Breast epithelium (tissue), 3 donors: Measurements from ENCODE around the gene POF1B.

Source experiments
- POLR2A ChIP-seq: fragments of 450-650 bp; IDR thresholded peaks from one replicate; pipeline ENCODE4 v1.6.1; 2016; ENCODE audit warnings: antibody characterized with exemption, mild to moderate bottlenecking, moderate library complexity
- TF ChIP-seq, protein P1 (sequence below), 3 donors: fragments of 450-650 bp; IDR thresholded peaks; one replicate each; pipeline ENCODE4 v1.5.1; 2016 to 2017; ENCODE audit warnings: antibody characterized with exemption in 3 of 3, mild to moderate bottlenecking in 3 of 3, moderate library complexity in 3 of 3

DNA sequence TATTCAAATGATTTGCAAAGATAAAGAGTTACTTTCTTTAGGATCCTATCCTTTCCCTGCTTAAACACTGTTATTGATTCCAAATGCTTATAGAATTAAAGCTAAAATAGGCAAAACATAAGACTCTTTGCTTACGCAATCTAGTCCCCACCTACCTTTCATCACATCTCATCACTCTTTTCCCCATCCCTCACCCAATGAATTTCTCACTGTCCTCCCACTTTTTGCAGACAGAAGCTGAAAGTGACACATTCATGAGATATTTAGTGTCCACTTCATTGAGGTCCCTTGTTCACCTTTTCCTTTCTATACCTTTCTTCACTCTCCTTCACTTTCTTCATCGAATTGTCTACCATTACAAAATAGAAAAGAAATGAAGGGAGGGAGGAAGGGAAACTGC is 136.3 kb downstream of the POF1B start:
- no peak for TF ChIP-seq POLR2A
- TF ChIP-seq, protein P1, sequence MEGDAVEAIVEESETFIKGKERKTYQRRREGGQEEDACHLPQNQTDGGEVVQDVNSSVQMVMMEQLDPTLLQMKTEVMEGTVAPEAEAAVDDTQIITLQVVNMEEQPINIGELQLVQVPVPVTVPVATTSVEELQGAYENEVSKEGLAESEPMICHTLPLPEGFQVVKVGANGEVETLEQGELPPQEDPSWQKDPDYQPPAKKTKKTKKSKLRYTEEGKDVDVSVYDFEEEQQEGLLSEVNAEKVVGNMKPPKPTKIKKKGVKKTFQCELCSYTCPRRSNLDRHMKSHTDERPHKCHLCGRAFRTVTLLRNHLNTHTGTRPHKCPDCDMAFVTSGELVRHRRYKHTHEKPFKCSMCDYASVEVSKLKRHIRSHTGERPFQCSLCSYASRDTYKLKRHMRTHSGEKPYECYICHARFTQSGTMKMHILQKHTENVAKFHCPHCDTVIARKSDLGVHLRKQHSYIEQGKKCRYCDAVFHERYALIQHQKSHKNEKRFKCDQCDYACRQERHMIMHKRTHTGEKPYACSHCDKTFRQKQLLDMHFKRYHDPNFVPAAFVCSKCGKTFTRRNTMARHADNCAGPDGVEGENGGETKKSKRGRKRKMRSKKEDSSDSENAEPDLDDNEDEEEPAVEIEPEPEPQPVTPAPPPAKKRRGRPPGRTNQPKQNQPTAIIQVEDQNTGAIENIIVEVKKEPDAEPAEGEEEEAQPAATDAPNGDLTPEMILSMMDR (IDR thresholded peaks at IDR 0.05): no peak
